HEK293 (cell line): ENCODE results near the gene ZBTB1.
"Not testable (repeated sequence)": the region's sequence is repeated elsewhere in the genome, so short reads cannot be mapped to it uniquely, and the experiment has no call there.

ENCODE experiments used
- CTCF ChIA-PET: fragments of 350-600 bp; formaldehyde crosslinking; extraction: SDS; loops from one replicate; lab custom pipeline; 2021; ENCODE audit warnings: antibody characterized with exemption; lab: Yijun Ruan, JAX
- POLR2A ChIA-PET: fragments of 300-600 bp; formaldehyde crosslinking; extraction: SDS; loops from one replicate; lab custom pipeline; 2020; ENCODE audit warnings: antibody characterized with exemption, inconsistent platforms; lab: Yijun Ruan, JAX
- H3K27ac ChIP-seq: fragments of 200-500 bp; sonication (Bioruptor generic); 2 replicates; pipeline ENCODE4 v1.5.1; 2014; ENCODE audit warnings: low read depth, low read length, control low read depth, inconsistent platforms; ENCODE audit errors: extremely low read depth
- H3K36me3 ChIP-seq, 2 experiments: fragments of 200-500 bp in 1 of 2; sonication (Bioruptor generic) in 1 of 2; 1 replicate in 1 of 2; 2 replicates in 1 of 2; pipeline ENCODE4 v1.5.1; 2014 to 2017; ENCODE audit warnings: inconsistent platforms in 2 of 2, low read length in 2 of 2; ENCODE audit not compliant: control insufficient read depth in 2 of 2, insufficient read depth in 1 of 2
- H3K4me1 ChIP-seq: fragments of 200-500 bp; sonication (Bioruptor generic); 2 replicates; pipeline ENCODE4 v1.5.1; 2014; ENCODE audit warnings: mild to moderate bottlenecking, low read length, inconsistent platforms; ENCODE audit not compliant: control insufficient read depth, insufficient read depth
- H3K4me3 ChIP-seq: 2 replicates; pipeline ENCODE4 v1.5.1; 2011; ENCODE audit warnings: low read depth, mild to moderate bottlenecking, control low read depth, low read length, moderate library complexity
- H3K9me3 ChIP-seq: fragments of 200-500 bp; sonication (Bioruptor generic); 2 replicates; pipeline ENCODE4 v1.5.1; 2014; ENCODE audit warnings: low read depth, low read length, inconsistent platforms; ENCODE audit not compliant: control insufficient read depth, insufficient read depth
- EGR2 ChIP-seq: fragments of 450-650 bp; formaldehyde crosslinking; IDR thresholded peaks from 2 replicates; pipeline ENCODE4 v1.5.1; 2016; ENCODE audit warnings: low read depth, missing biosample characterization, missing genetic modification characterization
- MEIS1 ChIP-seq: sonication (generic); formaldehyde crosslinking; IDR thresholded peaks from 2 replicates; pipeline ENCODE4 v1.8.1; 2022; ENCODE audit warnings: missing genetic modification reagents, mild to moderate bottlenecking, borderline replicate concordance
- MZF1 ChIP-seq: fragments of 450-650 bp; formaldehyde crosslinking; IDR thresholded peaks from 2 replicates; pipeline ENCODE4 v1.5.1; 2017; ENCODE audit warnings: missing biosample characterization, missing genetic modification characterization, borderline replicate concordance
- ZBTB17 ChIP-seq: fragments of 450-650 bp; formaldehyde crosslinking; IDR thresholded peaks from 2 replicates; pipeline ENCODE4 v1.5.1; 2016; ENCODE audit warnings: missing biosample characterization, missing genetic modification characterization
- ZNF121 ChIP-seq: fragments of 450-650 bp; formaldehyde crosslinking; IDR thresholded peaks from 2 replicates; pipeline ENCODE4 v1.5.1; 2016; ENCODE audit warnings: missing biosample characterization, missing genetic modification characterization
- ZNF138 ChIP-seq: fragments of 450-650 bp; formaldehyde crosslinking; IDR thresholded peaks from 2 replicates; pipeline ENCODE4 v1.5.1; 2016; ENCODE audit warnings: missing biosample characterization, missing genetic modification characterization, borderline replicate concordance
- ZNF184 ChIP-seq: fragments of 450-650 bp; IDR thresholded peaks from 2 replicates; pipeline ENCODE4 v1.5.1; 2018; ENCODE audit warnings: missing biosample characterization, mild to moderate bottlenecking, missing genetic modification characterization
- ZNF76 ChIP-seq: fragments of 450-650 bp; formaldehyde crosslinking; IDR thresholded peaks from 2 replicates; pipeline ENCODE4; 2016; ENCODE audit warnings: low read depth, missing biosample characterization, missing genetic modification characterization, borderline replicate concordance
- ZNF785 ChIP-seq: fragments of 450-650 bp; formaldehyde crosslinking; IDR thresholded peaks from 2 replicates; pipeline ENCODE4 v1.5.1; 2016; ENCODE audit warnings: missing biosample characterization, missing genetic modification characterization
- ZNF791 ChIP-seq: fragments of 450-650 bp; formaldehyde crosslinking; IDR thresholded peaks from 2 replicates; pipeline ENCODE4 v1.5.1; 2016; ENCODE audit warnings: missing biosample characterization, missing genetic modification characterization
- TF ChIP-seq, protein P1 (sequence below): fragments of 450-650 bp; formaldehyde crosslinking; IDR thresholded peaks from 2 replicates; pipeline ENCODE4 v1.5.1; 2016; ENCODE audit warnings: missing biosample characterization, missing genetic modification characterization
- TF ChIP-seq, protein P2 (sequence below): fragments of 450-650 bp; IDR thresholded peaks from 2 replicates; pipeline ENCODE4 v1.5.1; 2018; ENCODE audit warnings: missing biosample characterization, mild to moderate bottlenecking, missing genetic modification characterization
- TF ChIP-seq, protein P3 (sequence below): fragments of 450-650 bp; formaldehyde crosslinking; IDR thresholded peaks from 2 replicates; pipeline ENCODE4 v1.5.1; 2016; ENCODE audit warnings: missing biosample characterization, missing genetic modification characterization
- TF ChIP-seq, protein P4 (sequence below): fragments of 450-650 bp; formaldehyde crosslinking; IDR thresholded peaks from 2 replicates; pipeline ENCODE4 v1.5.1; 2016; ENCODE audit warnings: missing biosample characterization, missing genetic modification characterization

The ZBTB1 gene

DNA sequence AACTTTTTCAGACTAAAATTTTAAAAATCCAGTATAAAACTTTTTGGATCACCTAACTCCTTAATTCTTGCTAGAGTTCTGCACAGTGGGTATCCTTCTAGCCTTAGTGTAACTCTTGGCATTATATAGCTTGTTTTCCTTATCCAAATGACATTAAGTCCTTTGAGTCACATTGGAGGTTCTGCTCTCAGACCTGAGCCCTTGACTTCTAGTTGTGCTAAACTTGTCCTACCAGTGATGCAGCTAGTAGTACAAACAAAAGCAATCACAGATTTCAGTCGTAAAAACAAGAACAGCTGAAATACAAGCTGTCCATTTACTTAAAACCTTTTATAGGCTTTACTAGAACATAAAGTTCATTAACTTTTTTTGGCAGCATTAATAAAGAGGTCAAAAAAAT is 10.5 kb downstream of the ZBTB1 start:
- CTCF ChIA-PET: interaction anchor here (0.7 to 1.2 kb wide), 2 partner anchors 62 to 122 kb away, joined by 4 to 6 read pairs; no protein-coding TSS in a partner anchor
- H3K4me1 ChIP-seq: peaks cover 10% of the 10 kb centered on the region
- no peaks in the 10 kb centered on the region for H3K9me3 ChIP-seq
- POLR2A ChIA-PET: interaction anchor here (0.6 to 2.3 kb wide), 2 partner anchors 10 to 159 kb away, joined by 4 to 12 read pairs; partner anchors contain the start of gene ZBTB1
- no peak overlapping the region for H3K4me3 ChIP-seq
- no peak overlapping the region for H3K27ac ChIP-seq
- TF ChIP-seq EGR2 (no peak), ZNF184 (tag by site-specific recombination) (no peak), MEIS1 (CRISPR knock-in tag) (no peak), ZNF121 (tag by site-specific recombination) (no peak), ZBTB17 (no peak), MZF1 (tag by site-specific recombination) (no peak), ZNF76 (tag by site-specific recombination) (no peak), ZNF138 (tag by site-specific recombination) (no peak)
- TF ChIP-seq, protein P1, sequence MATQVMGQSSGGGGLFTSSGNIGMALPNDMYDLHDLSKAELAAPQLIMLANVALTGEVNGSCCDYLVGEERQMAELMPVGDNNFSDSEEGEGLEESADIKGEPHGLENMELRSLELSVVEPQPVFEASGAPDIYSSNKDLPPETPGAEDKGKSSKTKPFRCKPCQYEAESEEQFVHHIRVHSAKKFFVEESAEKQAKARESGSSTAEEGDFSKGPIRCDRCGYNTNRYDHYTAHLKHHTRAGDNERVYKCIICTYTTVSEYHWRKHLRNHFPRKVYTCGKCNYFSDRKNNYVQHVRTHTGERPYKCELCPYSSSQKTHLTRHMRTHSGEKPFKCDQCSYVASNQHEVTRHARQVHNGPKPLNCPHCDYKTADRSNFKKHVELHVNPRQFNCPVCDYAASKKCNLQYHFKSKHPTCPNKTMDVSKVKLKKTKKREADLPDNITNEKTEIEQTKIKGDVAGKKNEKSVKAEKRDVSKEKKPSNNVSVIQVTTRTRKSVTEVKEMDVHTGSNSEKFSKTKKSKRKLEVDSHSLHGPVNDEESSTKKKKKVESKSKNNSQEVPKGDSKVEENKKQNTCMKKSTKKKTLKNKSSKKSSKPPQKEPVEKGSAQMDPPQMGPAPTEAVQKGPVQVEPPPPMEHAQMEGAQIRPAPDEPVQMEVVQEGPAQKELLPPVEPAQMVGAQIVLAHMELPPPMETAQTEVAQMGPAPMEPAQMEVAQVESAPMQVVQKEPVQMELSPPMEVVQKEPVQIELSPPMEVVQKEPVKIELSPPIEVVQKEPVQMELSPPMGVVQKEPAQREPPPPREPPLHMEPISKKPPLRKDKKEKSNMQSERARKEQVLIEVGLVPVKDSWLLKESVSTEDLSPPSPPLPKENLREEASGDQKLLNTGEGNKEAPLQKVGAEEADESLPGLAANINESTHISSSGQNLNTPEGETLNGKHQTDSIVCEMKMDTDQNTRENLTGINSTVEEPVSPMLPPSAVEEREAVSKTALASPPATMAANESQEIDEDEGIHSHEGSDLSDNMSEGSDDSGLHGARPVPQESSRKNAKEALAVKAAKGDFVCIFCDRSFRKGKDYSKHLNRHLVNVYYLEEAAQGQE: no peak
- TF ChIP-seq, protein P2, sequence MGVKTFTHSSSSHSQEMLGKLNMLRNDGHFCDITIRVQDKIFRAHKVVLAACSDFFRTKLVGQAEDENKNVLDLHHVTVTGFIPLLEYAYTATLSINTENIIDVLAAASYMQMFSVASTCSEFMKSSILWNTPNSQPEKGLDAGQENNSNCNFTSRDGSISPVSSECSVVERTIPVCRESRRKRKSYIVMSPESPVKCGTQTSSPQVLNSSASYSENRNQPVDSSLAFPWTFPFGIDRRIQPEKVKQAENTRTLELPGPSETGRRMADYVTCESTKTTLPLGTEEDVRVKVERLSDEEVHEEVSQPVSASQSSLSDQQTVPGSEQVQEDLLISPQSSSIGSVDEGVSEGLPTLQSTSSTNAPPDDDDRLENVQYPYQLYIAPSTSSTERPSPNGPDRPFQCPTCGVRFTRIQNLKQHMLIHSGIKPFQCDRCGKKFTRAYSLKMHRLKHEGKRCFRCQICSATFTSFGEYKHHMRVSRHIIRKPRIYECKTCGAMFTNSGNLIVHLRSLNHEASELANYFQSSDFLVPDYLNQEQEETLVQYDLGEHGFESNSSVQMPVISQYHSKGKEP: no peak
- no peaks in the 10 kb centered on the region; a peak in 2 of 3 replicates for H3K36me3 ChIP-seq

DNA sequence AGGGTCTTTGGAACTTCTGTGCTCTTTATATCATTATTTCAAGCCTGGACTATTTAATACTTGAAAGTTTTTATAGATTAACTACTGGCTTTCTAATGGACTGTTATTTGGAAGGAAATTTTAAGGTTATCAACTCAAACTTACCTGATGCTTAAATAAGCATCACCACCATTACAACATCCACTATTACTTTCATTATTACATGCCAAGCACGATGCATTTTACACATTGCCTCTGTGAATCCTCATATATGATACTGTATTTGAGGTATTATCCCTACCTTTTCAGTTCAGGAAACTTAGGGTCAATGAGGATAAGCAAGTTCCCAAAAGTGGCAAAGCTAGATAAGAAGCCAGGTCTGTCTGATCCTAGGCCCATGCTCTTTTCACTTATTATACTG is 12.4 kb downstream of the ZBTB1 start:
- CTCF ChIA-PET: interaction anchor here (0.6 to 1.2 kb wide), 2 partner anchors 11 to 87 kb away, joined by 3 to 6 read pairs; no protein-coding TSS in a partner anchor
- Histone ChIP-seq H3K36me3 (peaks cover 4 to 7% of the 10 kb centered on the region in 2 experiments), H3K27ac (no peak overlapping the region)
- no peak for TF ChIP-seq MEIS1 (CRISPR knock-in tag)
- TF ChIP-seq, protein P3, sequence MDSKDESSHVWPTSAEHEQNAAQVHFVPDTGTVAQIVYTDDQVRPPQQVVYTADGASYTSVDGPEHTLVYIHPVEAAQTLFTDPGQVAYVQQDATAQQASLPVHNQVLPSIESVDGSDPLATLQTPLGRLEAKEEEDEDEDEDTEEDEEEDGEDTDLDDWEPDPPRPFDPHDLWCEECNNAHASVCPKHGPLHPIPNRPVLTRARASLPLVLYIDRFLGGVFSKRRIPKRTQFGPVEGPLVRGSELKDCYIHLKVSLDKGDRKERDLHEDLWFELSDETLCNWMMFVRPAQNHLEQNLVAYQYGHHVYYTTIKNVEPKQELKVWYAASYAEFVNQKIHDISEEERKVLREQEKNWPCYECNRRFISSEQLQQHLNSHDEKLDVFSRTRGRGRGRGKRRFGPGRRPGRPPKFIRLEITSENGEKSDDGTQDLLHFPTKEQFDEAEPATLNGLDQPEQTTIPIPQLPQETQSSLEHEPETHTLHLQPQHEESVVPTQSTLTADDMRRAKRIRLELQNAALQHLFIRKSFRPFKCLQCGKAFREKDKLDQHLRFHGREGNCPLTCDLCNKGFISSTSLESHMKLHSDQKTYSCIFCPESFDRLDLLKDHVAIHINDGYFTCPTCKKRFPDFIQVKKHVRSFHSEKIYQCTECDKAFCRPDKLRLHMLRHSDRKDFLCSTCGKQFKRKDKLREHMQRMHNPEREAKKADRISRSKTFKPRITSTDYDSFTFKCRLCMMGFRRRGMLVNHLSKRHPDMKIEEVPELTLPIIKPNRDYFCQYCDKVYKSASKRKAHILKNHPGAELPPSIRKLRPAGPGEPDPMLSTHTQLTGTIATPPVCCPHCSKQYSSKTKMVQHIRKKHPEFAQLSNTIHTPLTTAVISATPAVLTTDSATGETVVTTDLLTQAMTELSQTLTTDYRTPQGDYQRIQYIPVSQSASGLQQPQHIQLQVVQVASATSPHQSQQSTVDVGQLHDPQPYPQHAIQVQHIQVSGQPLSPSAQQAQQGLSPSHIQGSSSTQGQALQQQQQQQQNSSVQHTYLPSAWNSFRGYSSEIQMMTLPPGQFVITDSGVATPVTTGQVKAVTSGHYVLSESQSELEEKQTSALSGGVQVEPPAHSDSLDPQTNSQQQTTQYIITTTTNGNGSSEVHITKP: no peak
- TF ChIP-seq, protein P4, sequence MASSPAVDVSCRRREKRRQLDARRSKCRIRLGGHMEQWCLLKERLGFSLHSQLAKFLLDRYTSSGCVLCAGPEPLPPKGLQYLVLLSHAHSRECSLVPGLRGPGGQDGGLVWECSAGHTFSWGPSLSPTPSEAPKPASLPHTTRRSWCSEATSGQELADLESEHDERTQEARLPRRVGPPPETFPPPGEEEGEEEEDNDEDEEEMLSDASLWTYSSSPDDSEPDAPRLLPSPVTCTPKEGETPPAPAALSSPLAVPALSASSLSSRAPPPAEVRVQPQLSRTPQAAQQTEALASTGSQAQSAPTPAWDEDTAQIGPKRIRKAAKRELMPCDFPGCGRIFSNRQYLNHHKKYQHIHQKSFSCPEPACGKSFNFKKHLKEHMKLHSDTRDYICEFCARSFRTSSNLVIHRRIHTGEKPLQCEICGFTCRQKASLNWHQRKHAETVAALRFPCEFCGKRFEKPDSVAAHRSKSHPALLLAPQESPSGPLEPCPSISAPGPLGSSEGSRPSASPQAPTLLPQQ (tag by site-specific recombination): no peak
- no peak for TF ChIP-seq ZNF791 (tag by site-specific recombination)
- no peak for TF ChIP-seq ZNF785 (tag by site-specific recombination)
- TF ChIP-seq, all 188 proteins: peak for 0
- Histone ChIP-seq H3K4me3 (no peak overlapping the region), H3K4me1 (peaks cover 6% of the 10 kb centered on the region; the same call in 1 of the 2 replicates), H3K9me3 (no peaks in the 10 kb centered on the region)
- POLR2A ChIA-PET: interaction anchor here (0.6 kb wide), 1 partner anchor 84 kb away, joined by 4 read pairs; no protein-coding TSS in a partner anchor

DNA sequence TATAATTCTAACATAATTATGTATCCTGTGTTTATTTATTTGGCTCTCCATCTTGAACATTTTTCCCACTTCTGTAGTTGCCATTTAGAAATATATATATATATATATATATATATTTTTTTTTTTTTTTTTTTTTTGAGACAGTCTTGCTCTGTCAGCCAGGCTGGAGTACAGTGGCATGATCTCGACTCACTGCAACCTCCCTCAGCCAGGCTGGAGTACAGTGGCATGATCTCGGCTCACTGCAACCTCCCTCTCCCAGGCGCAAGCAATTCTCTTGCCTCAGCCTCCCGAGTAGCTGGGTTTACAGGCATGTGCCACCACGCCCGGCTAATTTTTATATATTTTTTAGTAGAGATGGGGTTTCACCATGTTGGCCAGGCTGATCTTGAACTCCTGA is 13.1 kb downstream of the ZBTB1 start:
- H3K9me3 ChIP-seq, H3K4me1 ChIP-seq, H3K27ac ChIP-seq, POLR2A ChIA-PET, CTCF ChIA-PET, H3K4me3 ChIP-seq: not testable (repeated sequence)
- H3K36me3 ChIP-seq: peaks cover 9 to 14% of the 10 kb centered on the region in 2 experiments
